ENCODE measurements around the gene UGT2B17.
"Not testable (repeated sequence)": the region's sequence is repeated elsewhere in the genome, so short reads cannot be mapped to it uniquely, and the experiment has no call there.

The UGT2B17 gene

GRCh38 chr4:68576272-68577125 lies at the start of gene UGT2B17:
Gene UGT2B17, minus strand, starts transcription at chr4:68576322. Its CDS starts 7,838 bp downstream, at chr4:68568484.
- DNase-seq (ENCODE audit: extremely low read depth in 1 of 2, low read depth in 1 of 2), result no peak

GRCh38 chr4:68622731-68623130 lies 46.6 kb upstream of the UGT2B17 start:
- not testable (repeated sequence) for DNase-seq (ENCODE audit: extremely low read depth in 1 of 2, low read depth in 1 of 2)

GRCh38 chr4:68617003-68617698 lies 41.0 kb upstream of the UGT2B17 start:
- no peak for DNase-seq (ENCODE audit: extremely low read depth in 1 of 2, low read depth in 1 of 2)

GRCh38 chr4:68615699-68616422 lies 39.7 kb upstream of the UGT2B17 start:
- no peak for DNase-seq (ENCODE audit: extremely low read depth in 1 of 2, low read depth in 1 of 2)

- no peak for DNase-seq (ENCODE audit: extremely low read depth in 1 of 2, low read depth in 1 of 2)
Measured at GRCh38 chr4:68613752-68614151, 37.6 kb upstream of the UGT2B17 start.

- DNase-seq (ENCODE audit: extremely low read depth in 1 of 2, low read depth in 1 of 2), result no peak
Measured at GRCh38 chr4:68606240-68606639, 30.1 kb upstream of the UGT2B17 start.

- no peak for DNase-seq (ENCODE audit: extremely low read depth in 1 of 2, low read depth in 1 of 2)
Measured at GRCh38 chr4:68599150-68599549, 23.0 kb upstream of the UGT2B17 start.

- no peak for DNase-seq (ENCODE audit: extremely low read depth in 1 of 2, low read depth in 1 of 2)
Measured at GRCh38 chr4:68597482-68597881, 21.4 kb upstream of the UGT2B17 start.

- DNase-seq (ENCODE audit: extremely low read depth in 1 of 2, low read depth in 1 of 2), result no peak
Measured at GRCh38 chr4:68594678-68595077, 18.6 kb upstream of the UGT2B17 start.

- no peak for DNase-seq (ENCODE audit: extremely low read depth in 1 of 2, low read depth in 1 of 2)
Measured at GRCh38 chr4:68593112-68593511, 17.0 kb upstream of the UGT2B17 start.

- DNase-seq (ENCODE audit: extremely low read depth in 1 of 2, low read depth in 1 of 2), result no peak
Measured at GRCh38 chr4:68592673-68593072, 16.6 kb upstream of the UGT2B17 start.

- DNase-seq (ENCODE audit: extremely low read depth in 1 of 2, low read depth in 1 of 2), result no peak
Measured at GRCh38 chr4:68591204-68591603, 15.1 kb upstream of the UGT2B17 start.

- DNase-seq (ENCODE audit: extremely low read depth in 1 of 2, low read depth in 1 of 2), result no peak
Measured at GRCh38 chr4:68589790-68590189, 13.7 kb upstream of the UGT2B17 start.

GRCh38 chr4:68582339-68582717 lies 6.2 kb upstream of the UGT2B17 start:
- no peak for DNase-seq (ENCODE audit: extremely low read depth in 1 of 2, low read depth in 1 of 2)

- no peak for DNase-seq (ENCODE audit: extremely low read depth in 1 of 2, low read depth in 1 of 2)
Measured at GRCh38 chr4:68581383-68582338, 5.5 kb upstream of the UGT2B17 start.

GRCh38 chr4:68577590-68577989 lies 1.5 kb upstream of the UGT2B17 start:
- no peak for DNase-seq (ENCODE audit: extremely low read depth in 1 of 2, low read depth in 1 of 2)

- DNase-seq (ENCODE audit: extremely low read depth in 1 of 2, low read depth in 1 of 2), result not testable (repeated sequence)
Measured at GRCh38 chr4:68575636-68576035, 486 bp downstream of the UGT2B17 start.

GRCh38 chr4:68575081-68575480 lies 1.0 kb downstream of the UGT2B17 start:
- DNase-seq (ENCODE audit: extremely low read depth in 1 of 2, low read depth in 1 of 2), result no peak

- DNase-seq (ENCODE audit: extremely low read depth in 1 of 2, low read depth in 1 of 2), result no peak
Measured at GRCh38 chr4:68572653-68573170, 3.4 kb downstream of the UGT2B17 start.

GRCh38 chr4:68570122-68570507 lies 6.0 kb downstream of the UGT2B17 start:
- DNase-seq (ENCODE audit: extremely low read depth in 1 of 2, low read depth in 1 of 2), result no peak

All from activated CD8-positive, alpha-beta memory T cell treated with anti-CD3 and anti-CD28 coated beads for 1 hour (primary cell).